Activated gamma-delta T cell (primary cell): Measurements from ENCODE around the gene OARD1.

ENCODE experiments used
- DNase-seq: peaks from one replicate; lab custom pipeline; 2025; lab: John Stamatoyannopoulos, UW

The OARD1 gene

GRCh38 chr6:41047745-41048732 lies 24.1 kb downstream of the OARD1 start:
- DNase-seq: no peak

- no peak for DNase-seq
Measured at GRCh38 chr6:41047306-41047705, 24.9 kb downstream of the OARD1 start.

GRCh38 chr6:41046084-41046483 lies 26.1 kb downstream of the OARD1 start:
- no peak for DNase-seq

- no peak for DNase-seq
Measured at GRCh38 chr6:41045664-41046063, 26.5 kb downstream of the OARD1 start.

- no peak for DNase-seq
Measured at GRCh38 chr6:41043151-41043550, 29.0 kb downstream of the OARD1 start.

DNA sequence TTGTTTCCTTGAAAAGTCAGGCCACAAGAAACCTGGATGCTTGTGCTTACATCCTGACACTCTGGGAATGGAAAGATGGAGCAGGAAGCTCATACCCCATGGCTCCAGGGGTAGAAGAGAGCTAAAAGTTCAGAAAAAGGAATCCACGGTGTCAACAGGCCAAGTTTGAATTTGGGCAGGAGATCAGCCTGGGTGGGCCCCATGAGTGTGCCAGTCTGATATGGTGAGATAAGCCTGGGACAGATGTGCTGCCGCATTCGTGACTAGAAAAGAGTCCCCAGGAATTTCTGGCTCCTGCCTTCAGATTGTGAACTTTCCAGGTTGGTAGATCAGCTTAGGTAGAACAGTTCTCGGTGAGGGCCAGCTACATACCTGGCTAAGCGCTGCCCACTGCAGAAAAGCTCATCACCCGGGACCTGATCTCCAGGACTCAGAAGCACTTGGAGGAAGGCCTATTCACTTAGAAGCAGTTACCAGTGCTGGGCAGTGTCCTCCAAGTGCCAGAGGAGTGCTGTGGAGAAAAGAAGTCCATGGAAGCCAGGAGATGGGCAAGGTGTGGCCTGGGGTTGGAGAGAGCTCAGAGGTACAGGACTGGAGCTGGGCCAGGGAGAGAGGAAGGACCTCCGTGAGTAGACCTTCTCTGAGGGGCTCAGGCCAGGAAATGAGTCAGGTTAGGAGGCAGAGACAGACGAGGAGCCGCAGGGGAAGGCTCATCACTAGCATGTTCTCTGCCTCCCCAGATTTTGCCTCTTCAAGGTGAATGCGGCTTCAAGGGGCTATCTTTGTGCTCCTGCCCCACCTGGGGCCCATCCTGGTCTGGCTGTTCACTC lies 29.7 kb downstream of the OARD1 start, which contains the start of gene TSPO2:
Gene TSPO2, plus strand, starts transcription at position 242 of the 830 bp plus-strand sequence. Its CDS starts 519 bp downstream, at position 761.
- no peak for DNase-seq

- DNase-seq: no peak
Measured at GRCh38 chr6:41040940-41041536, 31.1 kb downstream of the OARD1 start.

DNA sequence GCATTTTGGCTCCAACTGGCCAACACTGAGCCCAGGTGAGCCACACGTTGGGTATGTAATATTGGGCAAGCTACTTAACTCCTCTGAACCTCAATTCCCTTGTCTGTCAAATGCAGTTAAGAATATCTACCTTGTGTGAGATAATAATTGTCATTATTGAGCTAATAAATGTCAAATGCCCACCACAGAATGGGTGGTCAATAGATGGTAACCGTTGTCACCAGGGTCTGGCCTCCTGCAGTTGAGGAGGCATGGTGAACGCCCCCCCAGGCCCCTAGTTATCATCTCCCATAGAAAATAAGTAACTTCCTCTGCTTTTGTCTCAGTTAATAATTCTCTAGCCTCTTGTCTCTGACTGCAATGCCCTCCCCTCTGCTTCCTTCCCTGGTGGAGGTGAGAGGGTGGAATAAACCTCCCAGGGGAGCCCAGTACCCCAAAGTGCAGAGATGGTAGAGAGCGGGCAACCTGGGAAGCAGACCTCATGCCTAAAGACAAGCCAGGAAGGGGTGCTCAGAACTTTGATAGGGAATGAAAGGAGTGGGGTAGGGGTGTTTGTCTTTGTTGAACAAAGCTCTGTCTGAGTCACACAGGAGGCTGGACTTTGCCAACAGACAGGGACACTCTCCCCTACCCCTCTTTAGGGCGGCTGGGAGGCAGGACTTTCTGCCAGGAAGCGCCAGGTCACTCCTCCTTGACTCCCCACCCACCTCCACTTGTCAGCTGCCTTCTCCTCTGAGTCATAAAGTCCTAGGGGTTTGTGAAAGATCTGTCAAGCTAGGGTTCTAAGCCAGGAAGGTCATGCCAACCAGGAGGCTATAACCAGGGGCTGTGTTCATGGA lies 31.8 kb downstream of the OARD1 start:
- no peak for DNase-seq

GRCh38 chr6:41039060-41039998 lies 32.8 kb downstream of the OARD1 start, which contains the start of gene UNC5CL:
Gene UNC5CL, minus strand, starts transcription at chr6:41039221. Its CDS starts 4,147 bp downstream, at chr6:41035074.
- no peak for DNase-seq

DNA sequence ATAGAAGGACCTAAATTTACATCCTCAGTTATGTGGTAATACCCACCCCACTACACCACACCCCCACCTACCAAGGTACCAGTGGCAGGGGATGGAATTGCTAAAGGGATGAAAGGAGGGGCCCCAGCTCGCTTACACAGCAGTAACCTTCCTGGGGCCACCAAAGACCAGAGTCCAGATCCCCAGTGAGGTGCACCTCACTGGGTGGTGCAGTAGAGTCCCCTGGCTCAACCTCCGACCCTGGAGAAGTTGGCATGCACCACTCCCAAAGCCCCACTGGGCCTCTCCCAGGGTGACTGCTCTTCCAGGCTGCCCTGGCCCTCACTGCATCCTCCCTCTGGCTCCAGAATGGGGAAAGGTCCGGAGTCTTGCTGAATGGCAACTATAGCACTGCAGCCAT lies 34.0 kb downstream of the OARD1 start:
- DNase-seq: no peak

DNA sequence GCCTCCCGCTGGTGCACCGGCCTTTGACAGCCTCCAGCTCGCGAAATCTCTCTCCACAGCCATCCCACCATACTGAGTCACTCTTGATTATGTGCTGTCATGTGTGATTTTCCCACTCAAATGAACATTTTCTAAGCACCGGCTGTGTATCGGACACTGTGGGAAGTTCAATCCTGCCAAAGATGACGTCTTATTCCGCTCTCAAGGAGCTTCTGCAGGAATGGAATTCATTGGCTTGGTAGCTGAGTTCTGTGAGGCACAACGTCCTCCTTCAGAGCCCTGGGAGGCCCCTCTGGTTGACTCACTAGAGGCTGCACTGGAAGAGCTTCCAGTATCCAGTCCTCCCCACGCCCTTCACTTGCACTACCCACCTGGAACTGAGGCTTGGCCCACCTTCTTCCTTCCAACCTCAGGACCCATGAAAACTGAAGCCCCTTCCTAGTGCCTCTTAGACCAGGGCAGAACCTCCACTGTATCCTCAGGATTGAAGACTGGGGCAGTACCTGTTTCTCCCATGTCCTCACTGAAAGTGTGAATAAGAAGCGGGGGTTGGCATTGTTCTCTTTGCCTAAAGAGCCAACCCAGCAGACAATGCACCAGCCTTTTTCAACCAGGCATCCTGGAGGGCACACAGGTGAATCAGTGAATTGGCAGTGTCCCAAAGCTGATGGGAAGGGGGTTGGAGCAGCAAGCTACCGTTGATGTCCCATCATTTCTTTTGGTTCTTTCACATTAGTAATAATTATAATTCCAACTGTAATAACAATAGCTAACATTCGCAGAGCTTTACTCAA lies 34.9 kb downstream of the OARD1 start:
- no peak for DNase-seq

DNA sequence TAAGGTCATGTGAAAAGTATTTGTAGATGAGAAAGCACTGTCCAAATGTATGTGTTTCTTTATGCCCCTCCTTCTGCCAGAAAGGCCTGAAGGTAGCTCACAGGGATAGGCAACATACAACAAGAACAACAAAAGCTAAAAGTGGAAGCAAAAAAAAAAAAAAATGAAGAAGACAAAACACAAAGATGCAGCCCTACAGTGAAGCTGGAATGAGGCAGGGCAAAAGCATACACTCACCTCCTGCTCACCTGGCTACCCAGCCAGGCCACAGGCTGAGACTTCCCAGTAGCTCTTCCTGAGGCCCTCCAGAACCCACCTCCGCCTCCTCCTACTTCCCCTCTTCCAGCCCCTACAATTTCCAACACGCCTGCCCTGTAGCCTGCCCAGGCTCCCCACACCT lies 35.6 kb downstream of the OARD1 start:
- DNase-seq: no peak

- DNase-seq: no peak
Measured at GRCh38 chr6:41036186-41036585, 36.0 kb downstream of the OARD1 start.

GRCh38 chr6:41033776-41034175 lies 38.4 kb downstream of the OARD1 start:
- DNase-seq: no peak

- no peak for DNase-seq
Measured at GRCh38 chr6:41032830-41033229, 39.3 kb downstream of the OARD1 start.

DNA sequence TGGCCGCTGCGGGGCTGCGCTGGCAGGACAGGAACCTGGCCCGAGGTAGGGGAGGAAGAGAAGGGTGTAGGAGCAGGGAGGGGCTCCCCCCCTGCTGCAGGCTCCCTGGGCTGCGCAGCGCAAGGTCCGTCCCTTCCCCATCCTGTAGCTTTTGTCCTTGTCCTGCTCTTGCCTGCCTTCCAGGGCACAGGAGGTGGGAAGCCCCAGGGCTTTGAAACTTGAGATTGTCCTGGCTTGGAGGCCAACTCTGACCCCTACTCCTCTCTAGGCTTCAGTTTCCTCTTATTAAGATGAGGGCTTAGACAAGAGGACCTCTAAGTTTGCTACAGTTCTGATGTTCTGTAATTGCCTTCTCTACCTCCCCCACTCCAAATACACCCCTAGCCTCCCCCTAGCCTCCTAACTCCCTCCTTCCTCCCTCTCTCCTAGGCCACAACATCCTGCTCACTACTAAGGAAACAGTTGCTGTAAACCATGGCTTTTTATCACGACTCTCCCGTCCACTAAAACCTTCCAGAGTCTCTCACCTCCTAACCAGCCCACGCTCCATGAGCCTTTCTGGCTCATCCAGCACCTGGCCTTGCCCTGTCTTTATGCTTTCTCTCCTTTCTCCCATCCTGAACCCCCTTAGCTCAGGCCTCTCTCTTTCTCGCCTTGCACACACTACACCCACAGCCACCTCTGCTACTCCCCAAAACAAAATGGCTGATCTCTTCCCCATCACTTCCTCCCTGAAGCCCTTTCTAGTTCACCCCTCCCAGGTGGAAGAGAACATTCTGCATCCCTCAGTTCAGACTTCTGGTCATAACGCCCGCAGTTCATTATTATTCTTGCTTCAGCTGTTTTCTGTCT lies 43.4 kb downstream of the OARD1 start:
- DNase-seq: no peak

GRCh38 chr6:41027799-41028560 lies 44.2 kb downstream of the OARD1 start:
- peak; percentile 37 for DNase-seq
